Amniotic epithelial cell (primary cell): ENCODE results near the gene SSH2.
A peak's percentile ranks its signal among the peaks of the same experiment; 100 is the strongest.
"Not testable (repeated sequence)": the region's sequence is repeated elsewhere in the genome, so short reads cannot be mapped to it uniquely, and the experiment has no call there.

Experiments
- DNase-seq: peaks from one replicate; pipeline ENCODE4 v3.0.0-alpha.2; 2010; ENCODE audit warnings: low read depth

SSH2 gene, protein sequence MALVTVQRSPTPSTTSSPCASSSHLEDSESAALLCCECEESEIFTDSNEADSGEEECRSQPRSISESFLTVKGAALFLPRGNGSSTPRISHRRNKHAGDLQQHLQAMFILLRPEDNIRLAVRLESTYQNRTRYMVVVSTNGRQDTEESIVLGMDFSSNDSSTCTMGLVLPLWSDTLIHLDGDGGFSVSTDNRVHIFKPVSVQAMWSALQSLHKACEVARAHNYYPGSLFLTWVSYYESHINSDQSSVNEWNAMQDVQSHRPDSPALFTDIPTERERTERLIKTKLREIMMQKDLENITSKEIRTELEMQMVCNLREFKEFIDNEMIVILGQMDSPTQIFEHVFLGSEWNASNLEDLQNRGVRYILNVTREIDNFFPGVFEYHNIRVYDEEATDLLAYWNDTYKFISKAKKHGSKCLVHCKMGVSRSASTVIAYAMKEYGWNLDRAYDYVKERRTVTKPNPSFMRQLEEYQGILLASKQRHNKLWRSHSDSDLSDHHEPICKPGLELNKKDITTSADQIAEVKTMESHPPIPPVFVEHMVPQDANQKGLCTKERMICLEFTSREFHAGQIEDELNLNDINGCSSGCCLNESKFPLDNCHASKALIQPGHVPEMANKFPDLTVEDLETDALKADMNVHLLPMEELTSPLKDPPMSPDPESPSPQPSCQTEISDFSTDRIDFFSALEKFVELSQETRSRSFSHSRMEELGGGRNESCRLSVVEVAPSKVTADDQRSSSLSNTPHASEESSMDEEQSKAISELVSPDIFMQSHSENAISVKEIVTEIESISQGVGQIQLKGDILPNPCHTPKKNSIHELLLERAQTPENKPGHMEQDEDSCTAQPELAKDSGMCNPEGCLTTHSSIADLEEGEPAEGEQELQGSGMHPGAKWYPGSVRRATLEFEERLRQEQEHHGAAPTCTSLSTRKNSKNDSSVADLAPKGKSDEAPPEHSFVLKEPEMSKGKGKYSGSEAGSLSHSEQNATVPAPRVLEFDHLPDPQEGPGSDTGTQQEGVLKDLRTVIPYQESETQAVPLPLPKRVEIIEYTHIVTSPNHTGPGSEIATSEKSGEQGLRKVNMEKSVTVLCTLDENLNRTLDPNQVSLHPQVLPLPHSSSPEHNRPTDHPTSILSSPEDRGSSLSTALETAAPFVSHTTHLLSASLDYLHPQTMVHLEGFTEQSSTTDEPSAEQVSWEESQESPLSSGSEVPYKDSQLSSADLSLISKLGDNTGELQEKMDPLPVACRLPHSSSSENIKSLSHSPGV (N-terminal part only)

GRCh38 chr17:29929533-29930408 is at the start of gene SSH2:
Gene SSH2, minus strand, starts transcription at chr17:29930228. Its CDS starts 228 bp downstream, at chr17:29930000.
- peak; percentile 71 for DNase-seq

DNA sequence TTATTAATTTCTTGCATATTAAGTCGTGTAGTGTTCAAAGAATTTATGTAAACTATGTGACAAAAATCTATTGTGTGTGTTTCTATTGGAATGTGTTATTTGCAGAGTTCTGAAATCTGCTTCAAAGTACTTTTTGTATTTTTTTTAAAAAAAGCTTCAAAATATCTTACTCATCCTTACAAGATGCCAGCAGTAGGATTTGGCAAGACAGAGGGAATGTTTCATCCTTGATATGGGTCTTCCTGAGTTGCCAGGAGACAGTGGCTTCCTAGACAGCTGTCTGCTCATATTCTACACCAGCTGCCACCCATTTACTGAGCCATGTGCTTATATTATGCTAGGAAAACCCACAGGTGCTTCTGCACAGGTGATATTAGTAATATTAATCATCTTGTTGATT is 47.8 kb upstream of the SSH2 start:
- DNase-seq: peak; percentile 87

GRCh38 chr17:29973005-29973404 is 43.0 kb upstream of the SSH2 start:
- DNase-seq: no peak

- DNase-seq: no peak
Observed at GRCh38 chr17:29972277-29972676, 42.2 kb upstream of the SSH2 start.

DNA sequence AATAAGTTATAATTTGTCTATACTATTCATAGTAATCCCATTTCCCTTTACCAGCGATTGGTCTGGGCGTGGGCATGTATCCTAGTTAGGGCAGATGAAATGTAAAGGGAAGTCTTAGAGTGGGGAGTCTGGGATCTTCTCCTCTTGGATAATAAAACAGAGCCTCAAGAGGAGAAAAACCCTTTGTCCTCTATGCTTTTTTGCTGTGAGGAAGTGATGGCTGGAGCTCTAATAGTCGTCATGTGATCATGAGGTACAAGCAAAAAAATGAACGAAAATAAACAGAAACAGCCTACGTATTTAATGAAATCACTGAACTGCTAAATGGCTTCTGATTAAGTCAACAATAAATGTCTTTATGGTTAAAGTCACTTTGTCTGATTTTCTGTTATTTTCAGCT is 38.2 kb upstream of the SSH2 start:
- no peak for DNase-seq

DNA sequence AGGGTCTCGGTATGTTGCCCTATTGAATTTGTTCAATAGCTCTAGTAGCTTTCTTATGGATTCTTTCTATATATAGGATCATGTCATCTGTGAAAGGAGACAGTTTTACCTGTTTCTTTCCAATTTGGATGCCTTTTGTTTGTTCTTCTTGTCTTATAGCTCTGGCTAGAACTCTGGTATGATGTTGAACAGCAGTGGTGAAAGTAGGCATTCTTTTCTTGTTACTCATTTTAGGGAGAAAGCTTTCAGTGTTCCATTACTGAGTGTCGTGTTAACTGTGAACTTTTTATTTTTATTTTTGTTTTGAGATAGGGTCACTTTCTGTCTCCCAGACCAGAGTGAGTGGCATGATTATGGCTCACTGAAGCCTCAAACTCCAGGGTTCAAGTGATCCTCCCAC is 32.6 kb upstream of the SSH2 start:
- DNase-seq: peak; percentile 2

DNA sequence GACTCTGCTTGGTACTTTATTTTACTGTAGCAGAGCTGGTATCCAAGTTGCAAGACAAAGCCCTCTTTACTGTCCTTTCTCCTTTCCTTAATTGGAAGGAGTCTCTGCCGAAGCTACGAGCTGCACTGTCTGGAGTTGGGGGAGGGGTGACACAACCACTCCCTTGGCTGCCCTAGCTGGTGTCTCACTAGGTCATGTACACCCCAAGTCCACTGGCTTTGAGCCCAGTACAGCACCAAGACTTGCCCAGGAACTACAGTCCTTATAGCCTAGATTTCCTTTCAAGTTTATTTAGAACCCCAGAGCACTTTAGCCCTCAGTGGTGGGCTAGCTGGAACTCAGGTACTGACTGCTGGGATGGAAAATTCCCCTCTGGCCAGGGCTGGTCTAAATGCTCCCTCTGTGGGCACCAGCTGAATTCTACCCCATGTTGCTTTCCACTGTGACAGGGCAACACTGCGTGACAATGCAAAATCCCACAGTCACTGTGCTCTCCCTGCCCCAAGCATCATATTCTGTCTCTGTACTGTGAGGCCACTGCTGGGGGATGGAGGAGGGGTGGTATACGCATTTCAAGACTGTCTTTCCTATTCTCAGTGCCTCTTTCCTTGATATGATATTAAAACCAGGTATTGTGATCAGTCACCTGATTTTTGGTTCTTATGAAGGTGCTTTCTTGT is 29.8 kb upstream of the SSH2 start:
- no peak for DNase-seq

DNA sequence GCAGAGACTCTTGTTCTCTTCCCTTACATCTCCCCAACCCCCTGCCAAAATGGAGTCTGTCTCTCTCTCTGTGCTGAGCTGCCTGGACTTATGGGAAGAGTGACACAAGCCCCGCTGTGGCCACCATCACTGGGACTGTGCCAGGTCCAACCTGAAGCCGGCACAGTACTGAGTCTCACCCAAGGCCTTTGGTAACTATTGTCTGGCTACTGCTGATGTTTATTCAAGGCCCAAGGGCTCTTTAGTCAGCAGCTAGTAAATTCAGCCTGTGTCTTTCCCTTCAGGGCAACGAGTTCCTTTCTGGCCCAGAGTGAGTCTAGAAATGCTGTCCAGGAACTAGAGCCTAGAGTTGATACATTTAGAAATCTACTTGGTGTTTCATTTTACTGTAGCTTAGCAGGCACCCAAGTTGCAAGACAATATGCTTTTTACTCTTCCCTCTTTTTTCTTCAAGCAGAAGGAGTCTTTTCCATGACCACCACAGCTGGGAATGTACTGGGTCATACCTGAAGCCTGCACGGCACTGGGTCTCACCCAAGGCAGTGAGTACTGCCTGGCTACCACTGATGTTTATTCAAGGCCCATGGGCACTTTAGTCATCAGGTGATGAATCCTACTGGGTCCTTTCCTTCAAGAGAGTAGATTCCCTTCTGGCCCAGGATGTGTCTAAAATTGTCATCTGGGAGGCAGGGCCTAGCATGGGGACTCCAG is 29.1 kb upstream of the SSH2 start:
- DNase-seq: peak; percentile 4

GRCh38 chr17:29957488-29957887 is 27.5 kb upstream of the SSH2 start:
- DNase-seq: not testable (repeated sequence)

- DNase-seq: no peak
Observed at GRCh38 chr17:29956225-29956624, 26.2 kb upstream of the SSH2 start.

- no peak for DNase-seq
Observed at GRCh38 chr17:29954405-29954804, 24.4 kb upstream of the SSH2 start.

DNA sequence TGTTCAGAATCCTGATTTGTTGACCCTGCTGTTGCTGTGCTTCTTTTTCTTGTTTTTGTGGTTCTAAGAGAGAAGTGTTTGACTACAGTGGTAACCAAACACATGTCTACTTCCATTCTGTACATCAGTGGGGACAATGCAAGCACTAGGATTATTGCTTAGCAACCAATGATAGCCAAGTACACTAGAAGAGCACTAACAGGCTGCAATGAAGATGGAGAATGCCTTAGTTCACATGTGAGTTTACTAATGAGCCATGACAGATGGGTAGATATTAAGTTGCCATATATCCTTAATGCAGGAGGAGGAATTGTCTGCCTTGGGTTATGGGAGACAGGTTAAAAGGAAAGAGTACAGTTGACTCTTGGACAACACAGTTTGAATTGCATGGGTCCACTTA is 19.7 kb upstream of the SSH2 start:
- no peak for DNase-seq

GRCh38 chr17:29948448-29949215 is 18.6 kb upstream of the SSH2 start:
- no peak for DNase-seq

DNA sequence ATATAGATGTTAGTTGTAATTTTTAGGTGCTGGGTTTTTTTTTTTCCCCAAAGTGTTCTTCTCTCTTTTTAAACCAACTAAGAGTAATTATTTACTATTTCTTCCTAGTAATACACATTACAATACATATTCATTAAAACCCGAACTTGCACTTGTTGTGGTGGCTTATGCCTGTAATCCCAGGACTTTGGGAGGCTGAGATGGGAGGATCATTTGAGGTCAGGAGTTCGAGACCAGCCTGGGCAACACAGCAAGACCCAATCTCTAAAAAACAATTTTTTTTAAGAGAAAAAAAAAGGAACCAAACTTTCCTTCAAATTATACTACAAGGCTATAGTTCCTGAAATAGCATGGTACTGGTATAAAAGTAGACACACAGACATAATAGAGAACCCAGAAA is 15.3 kb upstream of the SSH2 start:
- DNase-seq: no peak

DNA sequence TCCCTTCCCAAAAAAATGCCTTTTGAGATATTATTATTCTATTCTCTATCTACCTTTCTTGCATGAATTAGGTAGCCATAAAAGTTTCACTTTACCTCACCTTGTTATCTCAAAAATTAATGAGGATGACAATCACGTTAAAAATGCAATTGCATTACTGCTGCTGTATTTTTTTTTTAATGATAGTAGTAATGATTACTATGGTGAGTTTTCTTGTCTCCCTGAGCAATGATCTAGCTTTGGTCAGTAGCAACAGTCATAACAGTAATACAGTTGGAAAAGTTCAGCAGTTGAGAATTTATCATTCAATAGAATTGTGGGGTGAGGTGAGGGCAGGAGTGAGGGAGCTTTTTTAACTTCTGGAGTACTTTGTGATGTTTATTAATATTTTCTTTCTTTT is 11.3 kb upstream of the SSH2 start, which contains the start of gene EFCAB5:
EFCAB5 (plus strand) TSS at position 301 of the 400 bp plus-strand sequence. CDS start 163 bp downstream, outside the sequence.
- no peak for DNase-seq

- DNase-seq: no peak
Observed at GRCh38 chr17:29936724-29937123, 6.7 kb upstream of the SSH2 start.

DNA sequence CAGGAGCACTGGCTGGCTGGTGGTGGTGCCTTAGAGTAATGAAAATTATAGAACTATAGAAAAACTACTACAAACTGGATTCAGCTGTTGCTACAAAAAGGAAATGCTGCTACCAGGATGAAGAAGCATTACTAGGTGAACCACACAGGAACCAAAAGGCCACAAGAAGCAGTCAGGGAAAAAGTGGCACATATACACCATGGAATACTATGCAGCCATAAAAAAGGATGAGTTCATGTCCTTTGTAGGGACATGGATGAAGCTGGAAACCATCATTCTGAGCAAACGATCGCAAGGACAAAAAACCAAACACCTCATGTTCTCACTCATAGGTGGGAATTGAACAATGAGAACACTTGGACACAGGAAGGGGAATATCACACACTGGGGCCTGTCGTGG is 5.9 kb upstream of the SSH2 start:
- DNase-seq: not testable (repeated sequence)

GRCh38 chr17:29933379-29933778 is 3.4 kb upstream of the SSH2 start:
- DNase-seq: peak; percentile 53
